SU-DHL-6 (cell line): ENCODE measurements around the gene IP6K2.

Experiments
- H2AFZ ChIP-seq: fragments of 200-600 bp; sonication (generic); 2 replicates; pipeline ENCODE4 v1.6.1; 2014; ENCODE audit warnings: low read depth, mild to moderate bottlenecking, moderate library complexity, mixed read lengths, antibody characterized with exemption, low read length; ENCODE audit not compliant: severe bottlenecking
- H3F3A ChIP-seq: fragments of 200-600 bp; shearing (Covaris generic); 2 replicates; pipeline ENCODE4 v1.6.0; 2016; ENCODE audit warnings: antibody characterized with exemption, mild to moderate bottlenecking; ENCODE audit not compliant: insufficient read depth
- H3K27ac ChIP-seq: fragments of 200-600 bp; sonication (generic); 2 replicates; pipeline ENCODE4 v1.5.1; 2016; ENCODE audit warnings: low read depth, mild to moderate bottlenecking, low read length, moderate library complexity, mixed read lengths
- H3K27me3 ChIP-seq: fragments of 200-600 bp; sonication (generic), shearing (Covaris generic); 2 replicates; pipeline ENCODE4 v1.6.0; 2014; ENCODE audit warnings: mild to moderate bottlenecking, low read length
- H3K36me3 ChIP-seq: fragments of 200-600 bp; sonication (generic); 2 replicates; pipeline ENCODE4 v1.6.1; 2014; ENCODE audit warnings: mild to moderate bottlenecking, low read length, mixed read lengths
- H3K4me2 ChIP-seq: fragments of 300-600, 200-600 bp; shearing (Covaris generic), sonication (generic); 2 replicates; pipeline ENCODE4 v1.6.0; 2014; ENCODE audit warnings: low read length, low read depth, mild to moderate bottlenecking; ENCODE audit not compliant: poor library complexity, severe bottlenecking
- H3K4me3 ChIP-seq: fragments of 200-600 bp; sonication (generic); 2 replicates; pipeline ENCODE4 v1.5.1; 2014; ENCODE audit warnings: antibody characterized with exemption, low read length, mild to moderate bottlenecking, mixed read lengths; ENCODE audit not compliant: insufficient read depth, poor library complexity, severe bottlenecking
- H3K79me2 ChIP-seq: fragments of 200-600 bp; sonication (generic); 2 replicates; pipeline ENCODE4 v1.6.1; 2014; ENCODE audit warnings: mild to moderate bottlenecking, low read length, moderate library complexity; ENCODE audit not compliant: insufficient read depth
- H3K9ac ChIP-seq: fragments of 200-600 bp; sonication (generic); 2 replicates; pipeline ENCODE4 v1.7.0; 2014; ENCODE audit warnings: mild to moderate bottlenecking, low read length
- H3K9me2 ChIP-seq: fragments of 200-600 bp; sonication (generic); replicated peaks from 2 replicates; pipeline ENCODE4 v1.6.1; 2014; ENCODE audit warnings: low read length; ENCODE audit not compliant: insufficient read depth
- H3K9me3 ChIP-seq: fragments of 200-600 bp; sonication (generic); 2 replicates; pipeline ENCODE4 v1.6.1; 2014; ENCODE audit warnings: low read length, mixed read lengths; ENCODE audit not compliant: insufficient read depth
- H4K20me1 ChIP-seq: fragments of 200-600 bp; sonication (generic); 2 replicates; pipeline ENCODE4 v1.6.1; 2014; ENCODE audit warnings: low read depth, mild to moderate bottlenecking, antibody characterized with exemption, low read length, moderate library complexity, mixed read lengths
- EZH2phosphoT487 ChIP-seq: fragments of 200-600 bp; sonication (generic), shearing (Covaris generic); conservative IDR thresholded peaks from 2 replicates; pipeline ENCODE4 v1.6.1; 2018; ENCODE audit warnings: mild to moderate bottlenecking, antibody characterized with exemption, low read length, moderate library complexity, mixed read lengths
- TF ChIP-seq, protein P1 (sequence below): fragments of 200-600 bp; sonication (generic); IDR thresholded peaks from one replicate; pipeline ENCODE4 v1.5.1; 2017; ENCODE audit warnings: antibody characterized with exemption, mild to moderate bottlenecking, low read length, moderate library complexity; ENCODE audit not compliant: insufficient read depth, poor library complexity, severe bottlenecking

IP6K2 gene

DNA sequence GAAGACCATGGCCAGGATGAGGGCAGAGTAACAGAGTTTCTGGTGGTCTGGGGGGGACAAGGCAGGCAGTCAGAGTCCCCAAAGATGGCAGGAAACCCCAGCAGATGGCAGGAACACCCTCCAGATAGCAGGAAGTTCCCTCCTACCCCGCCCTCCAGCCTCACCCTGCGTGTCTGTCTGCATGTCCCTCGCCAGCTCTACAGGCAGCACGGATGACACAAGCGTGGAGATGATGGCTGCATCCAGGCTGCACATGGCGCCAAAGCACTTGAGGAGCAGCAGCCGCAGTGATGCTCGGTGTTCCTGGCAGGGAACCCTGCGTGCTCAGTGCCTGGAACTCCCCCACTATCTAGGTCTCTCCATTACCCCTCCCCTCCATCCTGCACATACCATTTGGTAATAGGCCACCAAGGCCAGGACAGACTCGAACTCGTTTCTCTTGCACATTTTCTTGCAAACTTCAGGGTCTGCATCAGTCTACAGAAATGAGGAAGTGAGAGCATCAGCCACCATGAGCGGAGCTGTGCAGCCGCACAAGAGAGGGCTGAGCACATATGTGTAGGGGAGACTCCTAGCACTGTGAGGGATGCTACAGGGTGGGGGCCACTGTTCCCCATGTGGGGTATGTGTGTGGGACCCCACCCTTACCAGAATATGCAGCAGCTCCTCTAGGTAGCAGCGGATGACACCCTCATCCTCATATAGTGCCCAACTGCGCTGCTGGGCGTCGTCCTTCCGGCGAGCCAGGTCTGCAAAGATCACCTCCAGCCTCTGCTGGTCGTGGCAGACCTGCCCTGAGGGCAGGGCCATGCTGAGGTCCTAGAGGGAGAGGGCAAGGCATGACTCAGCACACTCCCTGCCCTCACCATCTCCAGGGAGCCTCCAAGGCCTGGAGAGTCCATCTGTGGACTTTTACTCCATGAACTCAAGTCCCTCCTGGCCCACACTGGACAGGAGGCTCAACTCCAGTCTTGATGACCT lies 37.3 kb downstream of the IP6K2 start:
- Histone ChIP-seq H3K79me2 (peaks cover 20% of the 10 kb centered on the region), H3K4me3 (no peak overlapping the region), H4K20me1 (no peaks in the 10 kb centered on the region), H3K27me3 (no peaks in the 10 kb centered on the region), H3K9ac (no peak overlapping the region), H3F3A (no peaks in the 10 kb centered on the region), H3K9me2 (no peaks in the 10 kb centered on the region), H2AFZ (no peak overlapping the region), H3K4me2 (no peak overlapping the region), H3K36me3 (no peaks in the 10 kb centered on the region), H3K9me3 (no peaks in the 10 kb centered on the region), H3K27ac (no peak overlapping the region)
- TF ChIP-seq, protein P1, sequence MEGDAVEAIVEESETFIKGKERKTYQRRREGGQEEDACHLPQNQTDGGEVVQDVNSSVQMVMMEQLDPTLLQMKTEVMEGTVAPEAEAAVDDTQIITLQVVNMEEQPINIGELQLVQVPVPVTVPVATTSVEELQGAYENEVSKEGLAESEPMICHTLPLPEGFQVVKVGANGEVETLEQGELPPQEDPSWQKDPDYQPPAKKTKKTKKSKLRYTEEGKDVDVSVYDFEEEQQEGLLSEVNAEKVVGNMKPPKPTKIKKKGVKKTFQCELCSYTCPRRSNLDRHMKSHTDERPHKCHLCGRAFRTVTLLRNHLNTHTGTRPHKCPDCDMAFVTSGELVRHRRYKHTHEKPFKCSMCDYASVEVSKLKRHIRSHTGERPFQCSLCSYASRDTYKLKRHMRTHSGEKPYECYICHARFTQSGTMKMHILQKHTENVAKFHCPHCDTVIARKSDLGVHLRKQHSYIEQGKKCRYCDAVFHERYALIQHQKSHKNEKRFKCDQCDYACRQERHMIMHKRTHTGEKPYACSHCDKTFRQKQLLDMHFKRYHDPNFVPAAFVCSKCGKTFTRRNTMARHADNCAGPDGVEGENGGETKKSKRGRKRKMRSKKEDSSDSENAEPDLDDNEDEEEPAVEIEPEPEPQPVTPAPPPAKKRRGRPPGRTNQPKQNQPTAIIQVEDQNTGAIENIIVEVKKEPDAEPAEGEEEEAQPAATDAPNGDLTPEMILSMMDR: no peak
- no peak for TF ChIP-seq EZH2phosphoT487

DNA sequence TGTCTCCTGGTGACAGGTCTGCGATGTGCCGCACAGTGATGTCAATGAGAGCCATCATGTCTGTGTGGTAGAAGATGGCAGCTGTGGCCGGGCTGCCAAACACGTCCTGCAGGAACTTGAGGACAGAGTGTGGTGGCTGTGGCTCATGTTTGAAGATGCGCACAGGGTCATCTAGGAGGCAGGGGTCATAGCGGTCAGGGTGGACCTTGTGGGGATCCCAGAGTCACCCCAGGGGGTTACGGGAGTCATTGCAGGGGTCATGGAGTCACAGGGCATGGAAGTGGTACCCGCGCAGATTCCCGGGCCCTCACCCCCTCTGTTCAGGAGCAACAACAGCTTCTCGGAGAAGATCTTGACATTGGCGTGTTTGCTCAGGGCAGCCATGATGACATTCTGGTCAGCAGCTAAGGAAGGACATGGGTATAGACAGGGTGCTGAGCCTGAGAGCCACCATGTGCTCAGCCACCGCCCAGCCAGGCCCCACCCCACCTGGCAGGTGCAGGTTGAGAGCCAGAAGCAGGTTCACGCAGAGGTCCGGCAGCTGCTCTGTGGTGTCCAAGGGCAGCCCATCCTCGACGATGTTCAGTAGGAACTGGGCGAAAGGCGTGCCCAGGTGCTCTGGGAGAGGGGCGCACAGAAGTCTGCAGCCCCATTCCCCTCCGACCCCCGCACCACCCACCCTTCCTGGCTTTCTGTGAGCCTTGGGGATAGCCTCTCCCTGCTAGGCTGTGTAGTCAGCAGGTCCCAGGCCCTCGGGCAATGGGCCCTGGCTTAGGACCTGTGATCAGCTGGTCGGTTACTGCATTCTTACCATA lies 38.2 kb downstream of the IP6K2 start:
- Histone ChIP-seq H3F3A (no peaks in the 10 kb centered on the region), H3K9me2 (no peaks in the 10 kb centered on the region), H3K4me2 (no peak overlapping the region), H3K27me3 (no peaks in the 10 kb centered on the region), H2AFZ (no peak overlapping the region), H3K4me3 (no peak overlapping the region), H3K9me3 (no peaks in the 10 kb centered on the region), H3K36me3 (no peaks in the 10 kb centered on the region), H3K79me2 (peaks cover 11% of the 10 kb centered on the region; the same call in 1 of the 2 replicates), H3K9ac (no peak overlapping the region), H3K27ac (no peak overlapping the region), H4K20me1 (no peaks in the 10 kb centered on the region)
- TF ChIP-seq, protein P1: no peak
- no peak for TF ChIP-seq EZH2phosphoT487

DNA sequence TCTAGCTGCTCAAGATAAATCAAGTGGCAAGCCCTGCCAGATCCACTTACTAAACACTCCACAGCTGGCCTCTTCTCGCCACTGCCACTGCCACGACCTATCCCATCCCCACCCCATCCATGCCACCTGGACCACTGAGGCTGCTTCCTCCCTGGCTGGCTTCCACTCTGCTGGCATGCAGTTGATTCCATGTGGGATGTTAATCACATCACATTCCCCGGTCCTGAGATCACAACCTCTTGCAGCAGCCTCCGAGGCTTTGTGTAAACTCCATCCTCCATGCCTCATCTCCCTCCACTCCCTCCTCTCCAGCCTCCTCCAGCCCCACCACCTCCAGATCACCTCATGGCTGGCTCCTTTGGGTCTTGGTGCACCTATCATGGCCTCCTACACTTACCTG lies 39.0 kb downstream of the IP6K2 start:
- no peak overlapping the region for H2AFZ ChIP-seq
- no peaks in the 10 kb centered on the region for H4K20me1 ChIP-seq
- no peaks in the 10 kb centered on the region for H3K27me3 ChIP-seq
- no peak overlapping the region for H3K27ac ChIP-seq
- H3K9ac ChIP-seq: no peak overlapping the region
- H3K36me3 ChIP-seq: no peaks in the 10 kb centered on the region
- H3K4me2 ChIP-seq: no peak overlapping the region
- no peaks in the 10 kb centered on the region for H3K9me2 ChIP-seq
- no peak overlapping the region for H3K4me3 ChIP-seq
- H3K9me3 ChIP-seq: no peaks in the 10 kb centered on the region
- peaks cover 4% of the 10 kb centered on the region; the same call in 1 of the 2 replicates for H3K79me2 ChIP-seq
- H3F3A ChIP-seq: no peaks in the 10 kb centered on the region
- TF ChIP-seq EZH2phosphoT487: no peak
- TF ChIP-seq, protein P1: no peak
